ENCODE results near the gene IL33. TPM values are rescaled to one million over a fixed set of nuclear protein-coding genes. Genes with fewer than 3 reads are reported as not detected.
A peak's percentile ranks its signal among the peaks of the same experiment; 100 is the strongest.

The IL33 gene
- total RNA-seq, 4 donors from 2014 or later = 22.0 to 60.2 (median 38.0) TPM

GRCh38 chr9:6239694-6240093 lies 24.1 kb downstream of the IL33 start:
- TF ChIP-seq CTCF (IDR thresholded peaks at IDR 0.05) = no peak
- ATAC-seq (ENCODE audit: low FRiP score) (no peak), DNase-seq (ENCODE audit: low spot score) (no peak)

- no peak for TF ChIP-seq CTCF (IDR thresholded peaks at IDR 0.05)
- no peak for DNase-seq (ENCODE audit: low spot score)
- no peak for ATAC-seq (ENCODE audit: low FRiP score)
Measured at GRCh38 chr9:6243746-6244145, 28.1 kb downstream of the IL33 start.

- ATAC-seq (ENCODE audit: low FRiP score) (no peak), DNase-seq (ENCODE audit: low spot score) (no peak)
- no peak for TF ChIP-seq CTCF (IDR thresholded peaks at IDR 0.05)
Measured at GRCh38 chr9:6247266-6247665, 31.7 kb downstream of the IL33 start.

GRCh38 chr9:6268826-6269397 lies 53.3 kb downstream of the IL33 start:
- no peak for DNase-seq (ENCODE audit: low spot score)
- no peak for ATAC-seq (ENCODE audit: low FRiP score)
- no peak for TF ChIP-seq CTCF (IDR thresholded peaks at IDR 0.05)

- no peak for ATAC-seq (ENCODE audit: low FRiP score)
- no peak for TF ChIP-seq CTCF (IDR thresholded peaks at IDR 0.05)
- no peak for DNase-seq (ENCODE audit: low spot score)
Measured at GRCh38 chr9:6270896-6271295, 55.3 kb downstream of the IL33 start.

- no peak for TF ChIP-seq CTCF (IDR thresholded peaks at IDR 0.05)
- ATAC-seq (ENCODE audit: low FRiP score) (no peak), DNase-seq (ENCODE audit: low spot score) (no peak)
Measured at GRCh38 chr9:6271508-6272228, 56.1 kb downstream of the IL33 start.

GRCh38 chr9:6272229-6272598 lies 56.6 kb downstream of the IL33 start:
- no peak for DNase-seq (ENCODE audit: low spot score)
- no peak for TF ChIP-seq CTCF (IDR thresholded peaks at IDR 0.05)
- ATAC-seq (ENCODE audit: low FRiP score) = peak; percentile 80
